ENCODE measurements around the gene CAMTA1. TPM values are rescaled to one million over a fixed set of nuclear protein-coding genes. Genes with fewer than 3 reads are reported as not detected.

CAMTA1 gene
- total and polyA plus RNA-seq, 4 donors, result 18.0 to 93.5 (median 35.8) TPM

DNA sequence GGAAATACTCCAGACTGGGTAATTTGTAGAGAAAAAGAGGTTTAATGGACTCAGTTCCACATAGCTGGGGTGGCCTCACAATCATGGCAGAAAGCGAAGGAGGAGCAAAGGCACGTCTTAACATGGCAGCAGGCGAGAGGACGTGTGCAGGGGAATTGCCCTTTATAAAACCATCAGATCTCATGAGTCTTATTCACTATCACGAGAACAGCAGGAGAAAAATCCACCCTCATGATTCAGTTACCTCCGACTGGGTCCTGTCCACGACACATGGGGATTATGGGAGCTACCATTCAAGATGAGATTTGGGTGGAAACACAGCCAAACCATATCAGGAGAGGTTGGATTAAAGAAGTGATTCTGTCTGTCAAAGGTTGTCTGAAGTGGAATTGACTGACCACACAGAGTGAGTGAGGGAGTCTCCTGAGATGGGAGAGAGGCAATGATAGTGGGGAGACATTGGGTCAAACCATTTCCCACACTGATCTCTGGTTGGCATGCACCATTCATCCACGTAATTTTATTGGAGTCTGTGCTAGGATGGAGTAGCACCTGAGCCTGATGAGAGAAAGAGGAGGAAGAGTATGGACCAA is 927.6 kb downstream of the CAMTA1 start:
- no peak overlapping the region for H3K4me3 ChIP-seq (ENCODE audit: low read depth in 1 of 3, low read length in 3 of 3)
- H3K9me3 ChIP-seq (ENCODE audit: control insufficient read depth in 4 of 4, low read length in 3 of 4), result no peaks in the 10 kb centered on the region
- H3K4me1 ChIP-seq (ENCODE audit: control insufficient read depth in 4 of 4, insufficient read depth in 4 of 4, low read length in 3 of 4), result no peaks in the 10 kb centered on the region
- no peak for DNase-seq (ENCODE audit: low spot score)
- TF ChIP-seq SP1 (IDR thresholded peaks at IDR 0.05), result no peak
- TF ChIP-seq, protein P1, sequence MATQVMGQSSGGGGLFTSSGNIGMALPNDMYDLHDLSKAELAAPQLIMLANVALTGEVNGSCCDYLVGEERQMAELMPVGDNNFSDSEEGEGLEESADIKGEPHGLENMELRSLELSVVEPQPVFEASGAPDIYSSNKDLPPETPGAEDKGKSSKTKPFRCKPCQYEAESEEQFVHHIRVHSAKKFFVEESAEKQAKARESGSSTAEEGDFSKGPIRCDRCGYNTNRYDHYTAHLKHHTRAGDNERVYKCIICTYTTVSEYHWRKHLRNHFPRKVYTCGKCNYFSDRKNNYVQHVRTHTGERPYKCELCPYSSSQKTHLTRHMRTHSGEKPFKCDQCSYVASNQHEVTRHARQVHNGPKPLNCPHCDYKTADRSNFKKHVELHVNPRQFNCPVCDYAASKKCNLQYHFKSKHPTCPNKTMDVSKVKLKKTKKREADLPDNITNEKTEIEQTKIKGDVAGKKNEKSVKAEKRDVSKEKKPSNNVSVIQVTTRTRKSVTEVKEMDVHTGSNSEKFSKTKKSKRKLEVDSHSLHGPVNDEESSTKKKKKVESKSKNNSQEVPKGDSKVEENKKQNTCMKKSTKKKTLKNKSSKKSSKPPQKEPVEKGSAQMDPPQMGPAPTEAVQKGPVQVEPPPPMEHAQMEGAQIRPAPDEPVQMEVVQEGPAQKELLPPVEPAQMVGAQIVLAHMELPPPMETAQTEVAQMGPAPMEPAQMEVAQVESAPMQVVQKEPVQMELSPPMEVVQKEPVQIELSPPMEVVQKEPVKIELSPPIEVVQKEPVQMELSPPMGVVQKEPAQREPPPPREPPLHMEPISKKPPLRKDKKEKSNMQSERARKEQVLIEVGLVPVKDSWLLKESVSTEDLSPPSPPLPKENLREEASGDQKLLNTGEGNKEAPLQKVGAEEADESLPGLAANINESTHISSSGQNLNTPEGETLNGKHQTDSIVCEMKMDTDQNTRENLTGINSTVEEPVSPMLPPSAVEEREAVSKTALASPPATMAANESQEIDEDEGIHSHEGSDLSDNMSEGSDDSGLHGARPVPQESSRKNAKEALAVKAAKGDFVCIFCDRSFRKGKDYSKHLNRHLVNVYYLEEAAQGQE (IDR thresholded peaks at IDR 0.05), result no peak
- TF ChIP-seq ZBTB33 (IDR thresholded peaks at IDR 0.05), result no peak
- TF ChIP-seq EGR1 (IDR thresholded peaks at IDR 0.05; ENCODE audit: low read depth in 2 of 2), result no peak
- TF ChIP-seq YY1 (IDR thresholded peaks at IDR 0.05), result no peak
- no peak for TF ChIP-seq FOXA1 (IDR thresholded peaks at IDR 0.05)
- no peak overlapping the region for H3K27ac ChIP-seq (ENCODE audit: low read depth in 1 of 2, low read length in 2 of 2)
- H3K27me3 ChIP-seq (ENCODE audit: control insufficient read depth in 4 of 4, insufficient read depth in 4 of 4, low read length in 3 of 4), result peaks cover 0 to 3% (median 0%) of the 10 kb centered on the region in 4 donors
- no peaks in the 10 kb centered on the region for H3K36me3 ChIP-seq (ENCODE audit: control insufficient read depth in 4 of 4, insufficient read depth in 3 of 4, low read depth in 1 of 4, low read length in 3 of 4)
- no peak overlapping the region for H3K9ac ChIP-seq (ENCODE audit: low read depth in 1 of 2, low read length in 2 of 2)
- WGBS, result 89% methylated on average over 8 of the region's 8 CpGs

DNA sequence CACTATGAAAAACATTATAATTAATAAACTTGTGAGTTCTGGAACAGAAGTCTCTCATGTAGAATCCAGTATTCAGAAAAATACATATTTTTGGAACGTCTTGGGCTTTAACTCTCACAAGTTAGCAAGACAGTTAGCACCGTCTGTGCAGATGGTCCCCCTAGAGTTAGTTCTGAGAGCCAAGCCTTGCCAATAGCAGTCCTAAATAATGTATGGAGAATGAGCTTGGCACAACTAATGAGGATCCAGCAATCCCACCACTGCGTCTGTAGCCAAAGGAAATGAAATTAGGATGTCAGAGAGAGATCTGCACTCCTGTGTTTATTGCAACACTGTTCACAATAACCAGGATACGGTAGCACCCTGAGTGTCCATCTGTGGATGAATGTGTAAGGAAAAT is 931.3 kb downstream of the CAMTA1 start:
- Histone ChIP-seq H3K9me3 (ENCODE audit: control insufficient read depth in 4 of 4, low read length in 3 of 4) (no peaks in the 10 kb centered on the region), H3K4me3 (ENCODE audit: low read depth in 1 of 3, low read length in 3 of 3) (no peak overlapping the region), H3K36me3 (ENCODE audit: control insufficient read depth in 4 of 4, insufficient read depth in 3 of 4, low read depth in 1 of 4, low read length in 3 of 4) (no peaks in the 10 kb centered on the region), H3K9ac (ENCODE audit: low read depth in 1 of 2, low read length in 2 of 2) (no peak overlapping the region), H3K27ac (ENCODE audit: low read depth in 1 of 2, low read length in 2 of 2) (no peak overlapping the region), H3K27me3 (ENCODE audit: control insufficient read depth in 4 of 4, insufficient read depth in 4 of 4, low read length in 3 of 4) (no peaks in the 10 kb centered on the region), H3K4me1 (ENCODE audit: control insufficient read depth in 4 of 4, insufficient read depth in 4 of 4, low read length in 3 of 4) (no peaks in the 10 kb centered on the region)
- no peak for DNase-seq (ENCODE audit: low spot score)
- WGBS, result 85% methylated on average over 4 of the region's 4 CpGs
- TF ChIP-seq ZBTB33 (IDR thresholded peaks at IDR 0.05), result no peak
- no peak for TF ChIP-seq YY1 (IDR thresholded peaks at IDR 0.05)
- no peak for TF ChIP-seq SP1 (IDR thresholded peaks at IDR 0.05)
- TF ChIP-seq, protein P2, sequence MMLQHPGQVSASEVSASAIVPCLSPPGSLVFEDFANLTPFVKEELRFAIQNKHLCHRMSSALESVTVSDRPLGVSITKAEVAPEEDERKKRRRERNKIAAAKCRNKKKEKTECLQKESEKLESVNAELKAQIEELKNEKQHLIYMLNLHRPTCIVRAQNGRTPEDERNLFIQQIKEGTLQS (IDR thresholded peaks at IDR 0.05), result no peak
- no peak for TF ChIP-seq NR2F2 (IDR thresholded peaks at IDR 0.05)
- TF ChIP-seq MAX (IDR thresholded peaks at IDR 0.05), result no peak
- no peak for TF ChIP-seq RXRA (IDR thresholded peaks at IDR 0.05)
- TF ChIP-seq, protein P1 (IDR thresholded peaks at IDR 0.05), result no peak
- TF ChIP-seq HNF4A (conservative IDR thresholded peaks at IDR 0.05), result no peak
- TF ChIP-seq FOXA2 (IDR thresholded peaks at IDR 0.05), result no peak
- no peak for TF ChIP-seq EGR1 (IDR thresholded peaks at IDR 0.05; ENCODE audit: low read depth in 2 of 2)
- TF ChIP-seq HNF4G (IDR thresholded peaks at IDR 0.05), result no peak
- no peak for TF ChIP-seq JUND (IDR thresholded peaks at IDR 0.05)
- TF ChIP-seq RAD21 (IDR thresholded peaks at IDR 0.05), result no peak
- no peak for TF ChIP-seq GABPA (IDR thresholded peaks at IDR 0.05 in 1 of 2, conservative IDR thresholded peaks at IDR 0.05 in 1 of 2)
- TF ChIP-seq TAF1 (conservative IDR thresholded peaks at IDR 0.05), result no peak
- TF ChIP-seq FOXA1 (IDR thresholded peaks at IDR 0.05), result no peak

Data from liver (tissue), 9 donors.